ENCODE measurements around the gene BCAS3.

BCAS3 gene

GRCh38 chr17:61388561-61389356, 711.1 kb downstream of the BCAS3 start:
- Histone ChIP-seq H3K4me3 (ENCODE audit: severe bottlenecking) (no peak overlapping the region), H3K27me3 (ENCODE audit: insufficient read depth, poor library complexity, severe bottlenecking) (no peaks in the 10 kb centered on the region), H3K9me3 (ENCODE audit: severe bottlenecking) (no peaks in the 10 kb centered on the region), H3K4me1 (ENCODE audit: insufficient read depth, poor library complexity, severe bottlenecking) (no peaks in the 10 kb centered on the region), H3K27ac (ENCODE audit: poor library complexity, severe bottlenecking) (no peak overlapping the region), H3K36me3 (ENCODE audit: low read depth) (no peaks in the 10 kb centered on the region)
- no peak for DNase-seq (ENCODE audit: low spot score)
- no peak for TF ChIP-seq CTCF (IDR thresholded peaks at IDR 0.05; ENCODE audit: poor library complexity, severe bottlenecking)
- ATAC-seq (ENCODE audit: low read depth), result no peak

- Histone ChIP-seq H3K27ac (ENCODE audit: poor library complexity, severe bottlenecking) (no peak overlapping the region), H3K36me3 (ENCODE audit: low read depth) (no peaks in the 10 kb centered on the region), H3K27me3 (ENCODE audit: insufficient read depth, poor library complexity, severe bottlenecking) (no peaks in the 10 kb centered on the region), H3K4me1 (ENCODE audit: insufficient read depth, poor library complexity, severe bottlenecking) (no peaks in the 10 kb centered on the region), H3K9me3 (ENCODE audit: severe bottlenecking) (no peaks in the 10 kb centered on the region), H3K4me3 (ENCODE audit: severe bottlenecking) (no peak overlapping the region)
- DNase-seq (ENCODE audit: low spot score) (no peak), ATAC-seq (ENCODE audit: low read depth) (peak; percentile 44; the same call in 2 of the 3 replicates)
- TF ChIP-seq CTCF (IDR thresholded peaks at IDR 0.05; ENCODE audit: poor library complexity, severe bottlenecking), result peak; percentile 85
Measured at GRCh38 chr17:61389670-61390478, 712.2 kb downstream of the BCAS3 start.

- Histone ChIP-seq H3K4me1 (ENCODE audit: insufficient read depth, poor library complexity, severe bottlenecking) (no peaks in the 10 kb centered on the region), H3K36me3 (ENCODE audit: low read depth) (no peaks in the 10 kb centered on the region), H3K27ac (ENCODE audit: poor library complexity, severe bottlenecking) (no peak overlapping the region), H3K9me3 (ENCODE audit: severe bottlenecking) (no peaks in the 10 kb centered on the region), H3K27me3 (ENCODE audit: insufficient read depth, poor library complexity, severe bottlenecking) (peaks cover 5% of the 10 kb centered on the region), H3K4me3 (ENCODE audit: severe bottlenecking) (no peak overlapping the region)
- DNase-seq (ENCODE audit: low spot score) (no peak), ATAC-seq (ENCODE audit: low read depth) (no peak)
- TF ChIP-seq CTCF (IDR thresholded peaks at IDR 0.05; ENCODE audit: poor library complexity, severe bottlenecking), result no peak
Measured at GRCh38 chr17:61390479-61390791, 712.8 kb downstream of the BCAS3 start.

- DNase-seq (ENCODE audit: low spot score), result no peak
- Histone ChIP-seq H3K4me1 (ENCODE audit: insufficient read depth, poor library complexity, severe bottlenecking) (no peaks in the 10 kb centered on the region), H3K36me3 (ENCODE audit: low read depth) (no peaks in the 10 kb centered on the region), H3K27me3 (ENCODE audit: insufficient read depth, poor library complexity, severe bottlenecking) (peaks cover 17% of the 10 kb centered on the region), H3K9me3 (ENCODE audit: severe bottlenecking) (no peaks in the 10 kb centered on the region), H3K4me3 (ENCODE audit: severe bottlenecking) (no peak overlapping the region), H3K27ac (ENCODE audit: poor library complexity, severe bottlenecking) (no peak overlapping the region)
- no peak for ATAC-seq (ENCODE audit: low read depth)
- TF ChIP-seq CTCF (IDR thresholded peaks at IDR 0.05; ENCODE audit: poor library complexity, severe bottlenecking), result no peak
Measured at GRCh38 chr17:61391595-61392291, 714.1 kb downstream of the BCAS3 start.

Measured in RWPE2 (cell line).